Astrocyte of the cerebellum (primary cell): ENCODE measurements around the gene WDR38.
A peak's percentile ranks its signal among the peaks of the same experiment; 100 is the strongest.

Experiments
- DNase-seq: peaks from one replicate; pipeline ENCODE4 v3.0.0-alpha.2; 2011; ENCODE audit warnings: low read depth
- H3K4me3 ChIP-seq: 2 replicates; pipeline ENCODE4 v1.5.1; 2011; ENCODE audit warnings: mild to moderate bottlenecking, low read depth, low read length, moderate library complexity
- in situ Hi-C: cut with HindIII; loops from 2 replicates; pipeline ENCODE4 v1.10.0; 2017; ENCODE audit warnings: low sequenced_read_pairs
- TF ChIP-seq, protein P1 (sequence below): IDR thresholded peaks from 2 replicates; pipeline ENCODE4 v1.5.1; 2012; ENCODE audit warnings: low read length, low read depth, moderate library complexity, mild to moderate bottlenecking; ENCODE audit errors: missing control alignments

The WDR38 gene, protein sequence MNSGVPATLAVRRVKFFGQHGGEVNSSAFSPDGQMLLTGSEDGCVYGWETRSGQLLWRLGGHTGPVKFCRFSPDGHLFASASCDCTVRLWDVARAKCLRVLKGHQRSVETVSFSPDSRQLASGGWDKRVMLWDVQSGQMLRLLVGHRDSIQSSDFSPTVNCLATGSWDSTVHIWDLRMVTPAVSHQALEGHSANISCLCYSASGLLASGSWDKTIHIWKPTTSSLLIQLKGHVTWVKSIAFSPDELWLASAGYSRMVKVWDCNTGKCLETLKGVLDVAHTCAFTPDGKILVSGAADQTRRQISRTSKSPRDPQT

DNA sequence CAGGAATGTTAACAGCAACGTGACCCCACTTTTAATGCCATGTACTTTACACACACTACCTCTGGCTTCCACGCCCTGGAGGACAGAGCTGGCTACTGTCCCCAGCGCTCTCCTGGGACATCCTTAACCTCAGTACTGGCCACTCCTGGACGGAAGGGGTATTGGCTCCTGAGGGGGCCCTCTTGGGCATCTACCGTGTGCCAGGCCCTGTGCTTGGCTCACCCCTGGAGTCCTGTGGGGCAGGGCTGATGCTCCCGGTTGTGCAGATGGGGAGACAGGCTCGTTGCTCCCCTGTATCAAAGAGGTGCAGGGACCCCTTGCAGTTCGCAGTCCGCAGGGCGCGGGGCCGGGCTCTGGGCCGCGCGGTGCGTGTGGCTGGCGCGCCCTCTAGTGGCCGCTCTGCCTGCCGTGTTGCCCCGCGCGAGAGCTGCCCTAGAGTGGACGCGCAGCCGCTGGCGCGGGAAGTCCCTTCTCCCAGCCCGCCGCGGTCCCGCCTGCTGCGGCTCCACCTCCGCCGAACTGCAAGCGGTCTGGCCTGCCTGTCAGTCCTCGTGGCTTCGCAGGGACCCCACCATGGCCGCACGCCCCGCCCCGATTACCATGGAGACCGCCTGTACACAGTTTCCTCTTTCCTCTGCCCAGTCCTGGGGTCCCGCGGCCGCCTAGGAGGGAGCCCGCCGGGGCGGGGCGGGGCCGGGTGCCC is at the start of gene WDR38:
WDR38 (plus strand) TSS at position 632 of the 703 bp plus-strand sequence. CDS start 72 bp downstream, outside the sequence.
- DNase-seq, result no peak
- TF ChIP-seq, protein P1, sequence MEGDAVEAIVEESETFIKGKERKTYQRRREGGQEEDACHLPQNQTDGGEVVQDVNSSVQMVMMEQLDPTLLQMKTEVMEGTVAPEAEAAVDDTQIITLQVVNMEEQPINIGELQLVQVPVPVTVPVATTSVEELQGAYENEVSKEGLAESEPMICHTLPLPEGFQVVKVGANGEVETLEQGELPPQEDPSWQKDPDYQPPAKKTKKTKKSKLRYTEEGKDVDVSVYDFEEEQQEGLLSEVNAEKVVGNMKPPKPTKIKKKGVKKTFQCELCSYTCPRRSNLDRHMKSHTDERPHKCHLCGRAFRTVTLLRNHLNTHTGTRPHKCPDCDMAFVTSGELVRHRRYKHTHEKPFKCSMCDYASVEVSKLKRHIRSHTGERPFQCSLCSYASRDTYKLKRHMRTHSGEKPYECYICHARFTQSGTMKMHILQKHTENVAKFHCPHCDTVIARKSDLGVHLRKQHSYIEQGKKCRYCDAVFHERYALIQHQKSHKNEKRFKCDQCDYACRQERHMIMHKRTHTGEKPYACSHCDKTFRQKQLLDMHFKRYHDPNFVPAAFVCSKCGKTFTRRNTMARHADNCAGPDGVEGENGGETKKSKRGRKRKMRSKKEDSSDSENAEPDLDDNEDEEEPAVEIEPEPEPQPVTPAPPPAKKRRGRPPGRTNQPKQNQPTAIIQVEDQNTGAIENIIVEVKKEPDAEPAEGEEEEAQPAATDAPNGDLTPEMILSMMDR, result peak; percentile 82
- peak within 1 kb of the TSS; percentile 42 for H3K4me3 ChIP-seq
- in situ Hi-C loops, result loop anchor here (5.0 kb wide), 1 partner anchor 81 kb away; the partner anchor contains the start of gene NR6A1

DNA sequence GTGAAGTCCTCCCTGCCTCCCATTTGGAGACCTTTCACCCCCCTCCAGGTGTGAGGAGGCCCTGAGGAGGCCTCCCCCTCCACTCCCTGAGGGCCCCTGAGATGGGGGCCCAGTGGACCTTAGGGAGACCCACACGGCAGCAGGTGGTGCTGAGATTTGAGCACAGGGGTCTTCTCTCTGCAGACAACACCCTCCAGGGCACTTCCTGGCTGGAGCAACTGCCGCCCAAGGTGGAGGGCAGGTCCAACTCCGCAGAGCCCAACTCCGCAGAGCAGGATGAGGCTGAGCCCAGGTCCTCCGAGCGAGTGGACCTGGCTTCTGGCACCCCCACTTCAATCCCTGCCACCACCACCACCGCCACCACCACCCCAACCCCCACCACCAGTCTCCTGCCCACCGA is 49.3 kb upstream of the WDR38 start:
- no peak overlapping the region for H3K4me3 ChIP-seq
- TF ChIP-seq, protein P1, result no peak
- no peak for DNase-seq
- in situ Hi-C loops, result no loop called here

DNA sequence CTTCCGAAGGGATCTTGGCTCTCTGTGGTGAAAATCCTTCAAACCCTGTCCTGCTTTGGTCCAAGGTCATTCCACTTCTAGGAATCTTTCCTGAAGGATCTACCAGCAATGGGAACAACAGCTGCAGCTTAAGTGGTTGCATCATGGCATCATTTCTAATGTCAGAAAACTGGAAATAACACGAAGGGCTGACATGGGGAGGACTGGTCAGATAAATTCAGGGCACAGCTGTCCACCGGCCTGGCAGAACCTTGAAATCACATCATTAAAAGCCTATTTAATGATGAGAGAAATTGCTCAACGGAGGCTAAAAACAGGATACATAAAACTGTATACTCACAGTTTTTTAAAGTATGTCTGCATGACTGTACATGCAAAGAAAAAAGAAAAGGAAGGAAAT is 48.1 kb upstream of the WDR38 start:
- TF ChIP-seq, protein P1, result no peak
- DNase-seq, result no peak
- in situ Hi-C loops, result no loop called here
- H3K4me3 ChIP-seq, result no peak overlapping the region

DNA sequence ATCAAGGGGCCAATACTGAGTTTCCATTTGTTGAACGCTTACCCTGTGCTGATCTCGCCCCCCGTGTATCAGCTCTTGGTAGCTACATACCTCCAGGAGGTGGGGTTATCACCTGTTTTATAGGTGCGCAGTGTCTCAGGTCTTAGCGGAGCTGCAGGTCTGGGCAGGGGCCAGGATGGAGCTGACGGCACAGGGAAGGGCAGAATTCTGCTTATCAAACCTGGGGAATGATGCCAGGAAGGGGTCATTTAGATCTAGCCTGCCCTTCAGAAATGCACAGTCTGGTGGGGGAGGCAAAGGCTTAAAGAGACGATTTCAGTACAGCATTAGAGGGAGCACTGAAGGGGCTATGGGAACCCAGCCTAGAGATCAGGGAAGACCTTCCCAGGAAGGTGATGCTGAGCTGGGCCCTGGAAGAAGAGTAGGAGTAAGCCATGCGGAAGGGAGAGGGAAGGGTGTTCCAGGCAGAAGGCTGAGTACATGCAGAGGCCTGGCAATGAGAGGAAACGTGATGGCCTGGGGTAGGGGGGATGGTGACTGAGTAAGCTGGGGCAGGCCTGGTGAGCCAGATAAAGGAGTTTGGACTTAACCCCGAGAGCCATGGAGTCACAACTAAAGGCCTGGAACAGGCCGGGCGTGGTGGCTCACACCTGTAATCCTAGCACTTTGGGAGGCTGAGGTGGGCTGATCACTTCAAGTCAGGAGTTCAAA is 44.9 kb upstream of the WDR38 start:
- DNase-seq, result no peak
- TF ChIP-seq, protein P1, result no peak

DNA sequence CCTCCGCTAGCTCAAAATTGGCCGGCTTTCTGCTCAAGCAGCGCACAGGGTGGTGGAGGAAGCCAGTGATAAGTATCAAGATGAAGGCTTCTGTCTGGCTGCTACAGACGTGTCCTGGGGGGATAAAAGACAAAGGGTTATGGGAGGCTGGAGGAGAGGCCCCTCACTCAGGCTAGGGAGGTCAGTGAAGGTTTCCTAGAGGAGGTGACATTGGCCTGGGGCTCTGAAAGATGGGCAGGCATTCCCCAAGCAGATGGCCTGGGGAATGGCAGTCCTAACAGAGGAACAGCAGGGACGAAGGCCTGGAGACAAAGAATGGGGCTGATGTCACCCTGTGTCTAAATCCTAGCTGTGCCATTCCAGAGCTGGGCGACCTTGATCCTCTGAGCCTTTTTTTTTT is 44.0 kb upstream of the WDR38 start:
- DNase-seq, result no peak
- TF ChIP-seq, protein P1, result no peak
- in situ Hi-C loops, result no loop called here
- no peak overlapping the region for H3K4me3 ChIP-seq

More for the DNA sequence above, 44.9 kb upstream of the WDR38 start:
- in situ Hi-C loops, result no loop called here
- H3K4me3 ChIP-seq, result no peak overlapping the region

DNA sequence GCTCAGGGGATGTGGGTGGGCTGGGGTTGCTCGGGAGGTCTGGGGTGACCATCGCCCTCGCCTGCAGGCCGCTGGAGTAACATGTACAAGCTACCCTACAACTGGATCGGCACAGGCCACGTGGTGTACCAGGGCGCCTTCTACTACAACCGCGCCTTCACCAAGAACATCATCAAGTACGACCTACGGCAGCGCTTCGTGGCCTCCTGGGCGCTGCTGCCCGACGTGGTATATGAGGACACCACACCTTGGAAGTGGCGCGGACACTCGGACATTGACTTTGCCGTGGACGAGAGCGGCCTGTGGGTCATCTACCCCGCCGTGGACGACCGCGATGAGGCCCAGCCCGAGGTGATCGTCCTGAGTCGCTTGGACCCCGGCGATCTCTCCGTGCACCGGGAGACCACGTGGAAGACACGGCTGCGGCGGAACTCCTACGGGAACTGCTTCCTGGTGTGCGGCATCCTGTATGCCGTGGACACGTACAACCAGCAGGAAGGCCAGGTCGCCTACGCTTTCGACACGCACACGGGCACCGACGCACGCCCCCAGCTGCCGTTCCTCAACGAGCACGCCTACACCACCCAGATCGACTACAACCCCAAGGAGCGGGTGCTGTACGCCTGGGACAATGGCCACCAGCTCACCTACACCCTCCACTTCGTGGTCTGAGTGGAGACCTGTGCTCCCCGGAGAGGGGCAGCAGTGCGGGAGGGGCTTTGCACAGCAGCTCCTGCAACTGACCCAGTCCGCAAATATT is 43.3 kb upstream of the WDR38 start:
- H3K4me3 ChIP-seq, result no peak overlapping the region
- DNase-seq, result no peak
- TF ChIP-seq, protein P1, result no peak
- in situ Hi-C loops, result no loop called here
